SK-N-SH (cell line): ENCODE data around the gene VIPAS39. TPM values are rescaled to one million over a fixed set of nuclear protein-coding genes. Genes with fewer than 3 reads are reported as not detected.

Source experiments
- CTCF ChIA-PET: fragments of 300-600, 350-600 bp; formaldehyde crosslinking; extraction: SDS; loops from one replicate; lab custom pipeline; 2021; lab: Yijun Ruan, JAX
- POLR2A ChIA-PET: fragments of 350-600 bp; sonication (Branson Sonifier 250); formaldehyde crosslinking; extraction: SDS; loops from one replicate; lab custom pipeline; 2020; ENCODE audit warnings: antibody characterized with exemption, inconsistent platforms; lab: Yijun Ruan, JAX
- DNase-seq: peaks from one replicate; pipeline ENCODE4 v3.0.0; 2012
- H2AFZ ChIP-seq: fragments of 200-600 bp; sonication (generic); 2 replicates; pipeline ENCODE4 v1.8.1; 2016; ENCODE audit warnings: antibody characterized with exemption, mild to moderate bottlenecking, low read depth
- H3F3A ChIP-seq: fragments of 200-600 bp; sonication (generic); replicated peaks from 2 replicates; pipeline ENCODE3; 2016; ENCODE audit warnings: antibody characterized with exemption, mild to moderate bottlenecking; ENCODE audit not compliant: insufficient read depth
- H3K27ac ChIP-seq, 2 experiments: fragments of 200-500 bp in 1 of 2; fragments of 200-600 bp in 1 of 2; sonication (Bioruptor generic) in 1 of 2; sonication (generic), shearing (Covaris generic) in 1 of 2; 2 replicates each; pipeline versions ENCODE4 v1.5.1 to v1.6.1; 2014 to 2016; ENCODE audit warnings: low read depth in 2 of 2, inconsistent platforms in 1 of 2, low read length in 1 of 2, mild to moderate bottlenecking in 1 of 2, mixed read lengths in 1 of 2
- H3K27me3 ChIP-seq: fragments of 200-600 bp; sonication (generic), shearing (Covaris generic); 2 replicates; pipeline ENCODE4 v1.6.1; 2016; ENCODE audit warnings: mixed run types; ENCODE audit not compliant: insufficient read depth
- H3K36me3 ChIP-seq, 2 experiments: fragments of 200-500 bp in 1 of 2; fragments of 200-600 bp in 1 of 2; sonication (Bioruptor generic) in 1 of 2; sonication (generic) in 1 of 2; replicated peaks in 1 of 2; 2 replicates each; pipeline versions ENCODE3 to v1.5.1; 2014 to 2016; ENCODE audit warnings: low read length in 1 of 2, mild to moderate bottlenecking in 1 of 2; ENCODE audit not compliant: insufficient read depth in 2 of 2, control insufficient read depth in 1 of 2
- H3K4me1 ChIP-seq, 2 experiments: fragments of 200-500 bp in 1 of 2; fragments of 200-600 bp in 1 of 2; sonication (Bioruptor generic) in 1 of 2; sonication (generic), shearing (Covaris generic) in 1 of 2; 2 replicates each; pipeline versions ENCODE4 v1.5.1 to v1.6.1; 2014 to 2016; ENCODE audit warnings: low read depth in 1 of 2, low read length in 1 of 2, mixed run types in 1 of 2; ENCODE audit not compliant: insufficient read depth in 2 of 2, control insufficient read depth in 1 of 2
- H3K4me2 ChIP-seq: fragments of 200-600 bp; sonication (generic), shearing (Covaris generic); 2 replicates; pipeline ENCODE4 v1.6.1; 2017; ENCODE audit warnings: mixed run types
- H3K4me3 ChIP-seq, 2 experiments: fragments of 200-500 bp in 1 of 2; fragments of 200-600 bp in 1 of 2; sonication (Bioruptor generic) in 1 of 2; sonication (generic), shearing (Covaris generic) in 1 of 2; 2 replicates each; pipeline versions ENCODE4 v1.5.1 to v1.8.1; 2014 to 2016; ENCODE audit warnings: low read depth in 2 of 2, inconsistent platforms in 1 of 2, low read length in 1 of 2, mild to moderate bottlenecking in 1 of 2, mixed read lengths in 1 of 2, moderate library complexity in 1 of 2
- H3K79me2 ChIP-seq: fragments of 200-600 bp; sonication (generic); 2 replicates; pipeline ENCODE4 v1.8.1; 2017; ENCODE audit warnings: mild to moderate bottlenecking; ENCODE audit not compliant: insufficient read depth
- H3K9ac ChIP-seq: fragments of 200-600 bp; sonication (generic); 2 replicates; pipeline ENCODE4 v1.6.1; 2017; ENCODE audit warnings: mixed run types
- H3K9me2 ChIP-seq: fragments of 200-600 bp; sonication (generic); 2 replicates; pipeline ENCODE4 v1.6.1; 2017; ENCODE audit warnings: mixed run types
- H3K9me3 ChIP-seq: fragments of 200-600 bp; sonication (generic); 2 replicates; pipeline ENCODE4 v1.6.1; 2017; ENCODE audit warnings: mixed run types, mild to moderate bottlenecking, moderate library complexity
- H4K20me1 ChIP-seq: fragments of 200-600 bp; sonication (generic); 2 replicates; pipeline ENCODE4 v1.6.1; 2017; ENCODE audit warnings: mild to moderate bottlenecking, mixed run types; ENCODE audit not compliant: insufficient read depth
- CHD2 ChIP-seq: fragments of 150-350 bp; IDR thresholded peaks from 2 replicates; pipeline ENCODE4 v1.6.1; 2018; ENCODE audit warnings: low read length; ENCODE audit not compliant: partially characterized antibody
- FOXM1 ChIP-seq: IDR thresholded peaks from 2 replicates; pipeline ENCODE4 v1.4.0; 2012; ENCODE audit warnings: low read depth, mild to moderate bottlenecking
- JUND ChIP-seq: IDR thresholded peaks from 2 replicates; pipeline ENCODE4 v1.4.0; 2012
- MEF2A ChIP-seq: IDR thresholded peaks from 2 replicates; pipeline ENCODE4 v1.4.0; 2012; ENCODE audit warnings: low read depth, borderline replicate concordance
- NFIC ChIP-seq: IDR thresholded peaks from 2 replicates; pipeline ENCODE4 v1.4.0; 2012; ENCODE audit warnings: borderline replicate concordance
- NRF1 ChIP-seq: IDR thresholded peaks from 2 replicates; pipeline ENCODE4 v1.6.1; 2012; ENCODE audit warnings: low read depth, mild to moderate bottlenecking, low read length
- POLR2AphosphoS5 ChIP-seq: IDR thresholded peaks from 2 replicates; pipeline ENCODE4 v1.6.1; 2012; ENCODE audit warnings: low read depth, low read length
- RAD21 ChIP-seq: IDR thresholded peaks from 2 replicates; pipeline ENCODE4 v1.6.1; 2012; ENCODE audit warnings: mild to moderate bottlenecking, low read length
- RCOR1 ChIP-seq: fragments of 150-350 bp; IDR thresholded peaks from 2 replicates; pipeline ENCODE4 v1.6.1; 2017; ENCODE audit warnings: antibody characterized with exemption, low read length
- RFX5 ChIP-seq: IDR thresholded peaks from 2 replicates; pipeline ENCODE4 v1.6.1; 2012; ENCODE audit warnings: mild to moderate bottlenecking, improper control_type of control experiment, low read length
- SMC3 ChIP-seq: IDR thresholded peaks from 2 replicates; pipeline ENCODE4 v1.6.1; 2012; ENCODE audit warnings: low read depth, low read length, improper control_type of control experiment
- TEAD4 ChIP-seq: IDR thresholded peaks from 2 replicates; pipeline ENCODE4 v1.4.0; 2012; ENCODE audit warnings: mild to moderate bottlenecking, borderline replicate concordance; ENCODE audit not compliant: insufficient read depth
- WGBS: methylation state at CpG from one replicate; pipeline ENCODE4 v1.1.6; 2017; ENCODE audit warnings: low lambda C conversion rate; 5-methylcytosine and 5-hydroxymethylcytosine counted together
- polyA plus RNA-seq, 3 experiments: library from polyadenylated mRNA; depleted of rRNA; stranded (reverse); fragments of >200 nt; gene quantifications; 2 replicates each; pipeline ENCODE4 v1.2.3, GENCODE V29; 2012
- TF ChIP-seq, protein P1 (sequence below): IDR thresholded peaks from 2 replicates; pipeline ENCODE4 v1.4.0; 2012; ENCODE audit warnings: low read depth, borderline replicate concordance
- TF ChIP-seq, protein P2 (sequence below): fragments of 150-350 bp; IDR thresholded peaks from 2 replicates; pipeline ENCODE4 v1.6.1; 2016; ENCODE audit warnings: mild to moderate bottlenecking, low read depth, low read length
- TF ChIP-seq, protein P3 (sequence below): IDR thresholded peaks from 2 replicates; pipeline ENCODE4; 2012
- TF ChIP-seq, protein P4 (sequence below): IDR thresholded peaks from 2 replicates; pipeline ENCODE4 v1.4.0; 2012; ENCODE audit warnings: low read depth, borderline replicate concordance
- TF ChIP-seq, protein P5 (sequence below): fragments of 200-600 bp; sonication (generic); IDR thresholded peaks from 2 replicates; pipeline ENCODE4 v1.6.1; 2017; ENCODE audit warnings: antibody characterized with exemption, mild to moderate bottlenecking, moderate library complexity

The VIPAS39 gene
- polyA plus RNA-seq, 1 of the 3 experiments (the other 2 are of a cell fraction) = 20.8 TPM

DNA sequence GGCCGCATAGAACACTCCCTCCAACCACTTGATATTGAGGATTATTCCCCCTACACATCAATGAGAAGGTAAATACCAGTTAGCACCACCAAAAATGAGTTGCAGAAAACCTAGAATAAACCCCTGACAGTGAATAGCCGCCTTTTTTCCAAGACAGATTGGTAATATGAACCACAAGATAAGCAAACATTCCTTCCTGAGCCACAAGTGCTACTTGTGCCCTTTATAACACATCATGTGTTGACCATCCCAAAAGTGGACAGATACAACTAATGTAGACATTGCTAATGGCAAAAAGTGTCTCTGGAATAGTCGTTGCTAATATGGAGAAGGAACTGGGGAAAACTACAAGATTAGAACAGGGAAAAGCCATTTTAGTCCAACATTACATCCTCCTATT is 51.3 kb downstream of the VIPAS39 start:
- Histone ChIP-seq H3K9me2 (no peaks in the 10 kb centered on the region), H2AFZ (no peak overlapping the region), H3F3A (no peaks in the 10 kb centered on the region), H4K20me1 (no peaks in the 10 kb centered on the region), H3K27me3 (no peaks in the 10 kb centered on the region), H3K79me2 (no peaks in the 10 kb centered on the region), H3K4me3 (no peak overlapping the region), H3K4me2 (no peak overlapping the region), H3K4me1 (no peaks in the 10 kb centered on the region), H3K9me3 (no peaks in the 10 kb centered on the region)
- POLR2A ChIA-PET = no interaction called here
- no peak for DNase-seq
- WGBS = 61% methylated on average over 3 of the region's 3 CpGs
- TF ChIP-seq MEF2A = no peak
- no peak for TF ChIP-seq SMC3
- TF ChIP-seq RCOR1 = no peak
- no peak for TF ChIP-seq FOXM1
- TF ChIP-seq NRF1 = no peak
- TF ChIP-seq RAD21 = no peak
- TF ChIP-seq CHD2 = no peak
- no peak for TF ChIP-seq RFX5
- TF ChIP-seq, protein P1, sequence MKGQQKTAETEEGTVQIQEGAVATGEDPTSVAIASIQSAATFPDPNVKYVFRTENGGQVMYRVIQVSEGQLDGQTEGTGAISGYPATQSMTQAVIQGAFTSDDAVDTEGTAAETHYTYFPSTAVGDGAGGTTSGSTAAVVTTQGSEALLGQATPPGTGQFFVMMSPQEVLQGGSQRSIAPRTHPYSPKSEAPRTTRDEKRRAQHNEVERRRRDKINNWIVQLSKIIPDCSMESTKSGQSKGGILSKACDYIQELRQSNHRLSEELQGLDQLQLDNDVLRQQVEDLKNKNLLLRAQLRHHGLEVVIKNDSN = no peak
- TF ChIP-seq, protein P2, sequence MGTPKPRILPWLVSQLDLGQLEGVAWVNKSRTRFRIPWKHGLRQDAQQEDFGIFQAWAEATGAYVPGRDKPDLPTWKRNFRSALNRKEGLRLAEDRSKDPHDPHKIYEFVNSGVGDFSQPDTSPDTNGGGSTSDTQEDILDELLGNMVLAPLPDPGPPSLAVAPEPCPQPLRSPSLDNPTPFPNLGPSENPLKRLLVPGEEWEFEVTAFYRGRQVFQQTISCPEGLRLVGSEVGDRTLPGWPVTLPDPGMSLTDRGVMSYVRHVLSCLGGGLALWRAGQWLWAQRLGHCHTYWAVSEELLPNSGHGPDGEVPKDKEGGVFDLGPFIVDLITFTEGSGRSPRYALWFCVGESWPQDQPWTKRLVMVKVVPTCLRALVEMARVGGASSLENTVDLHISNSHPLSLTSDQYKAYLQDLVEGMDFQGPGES = no peak
- TF ChIP-seq NFIC = no peak
- TF ChIP-seq JUND = no peak
- TF ChIP-seq, protein P3, sequence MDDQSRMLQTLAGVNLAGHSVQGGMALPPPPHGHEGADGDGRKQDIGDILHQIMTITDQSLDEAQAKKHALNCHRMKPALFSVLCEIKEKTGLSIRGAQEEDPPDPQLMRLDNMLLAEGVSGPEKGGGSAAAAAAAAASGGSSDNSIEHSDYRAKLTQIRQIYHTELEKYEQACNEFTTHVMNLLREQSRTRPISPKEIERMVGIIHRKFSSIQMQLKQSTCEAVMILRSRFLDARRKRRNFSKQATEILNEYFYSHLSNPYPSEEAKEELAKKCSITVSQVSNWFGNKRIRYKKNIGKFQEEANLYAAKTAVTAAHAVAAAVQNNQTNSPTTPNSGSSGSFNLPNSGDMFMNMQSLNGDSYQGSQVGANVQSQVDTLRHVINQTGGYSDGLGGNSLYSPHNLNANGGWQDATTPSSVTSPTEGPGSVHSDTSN = no peak
- TF ChIP-seq TEAD4 = no peak
- TF ChIP-seq, protein P4, sequence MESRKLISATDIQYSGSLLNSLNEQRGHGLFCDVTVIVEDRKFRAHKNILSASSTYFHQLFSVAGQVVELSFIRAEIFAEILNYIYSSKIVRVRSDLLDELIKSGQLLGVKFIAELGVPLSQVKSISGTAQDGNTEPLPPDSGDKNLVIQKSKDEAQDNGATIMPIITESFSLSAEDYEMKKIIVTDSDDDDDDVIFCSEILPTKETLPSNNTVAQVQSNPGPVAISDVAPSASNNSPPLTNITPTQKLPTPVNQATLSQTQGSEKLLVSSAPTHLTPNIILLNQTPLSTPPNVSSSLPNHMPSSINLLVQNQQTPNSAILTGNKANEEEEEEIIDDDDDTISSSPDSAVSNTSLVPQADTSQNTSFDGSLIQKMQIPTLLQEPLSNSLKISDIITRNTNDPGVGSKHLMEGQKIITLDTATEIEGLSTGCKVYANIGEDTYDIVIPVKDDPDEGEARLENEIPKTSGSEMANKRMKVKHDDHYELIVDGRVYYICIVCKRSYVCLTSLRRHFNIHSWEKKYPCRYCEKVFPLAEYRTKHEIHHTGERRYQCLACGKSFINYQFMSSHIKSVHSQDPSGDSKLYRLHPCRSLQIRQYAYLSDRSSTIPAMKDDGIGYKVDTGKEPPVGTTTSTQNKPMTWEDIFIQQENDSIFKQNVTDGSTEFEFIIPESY = no peak
- TF ChIP-seq, protein P5, sequence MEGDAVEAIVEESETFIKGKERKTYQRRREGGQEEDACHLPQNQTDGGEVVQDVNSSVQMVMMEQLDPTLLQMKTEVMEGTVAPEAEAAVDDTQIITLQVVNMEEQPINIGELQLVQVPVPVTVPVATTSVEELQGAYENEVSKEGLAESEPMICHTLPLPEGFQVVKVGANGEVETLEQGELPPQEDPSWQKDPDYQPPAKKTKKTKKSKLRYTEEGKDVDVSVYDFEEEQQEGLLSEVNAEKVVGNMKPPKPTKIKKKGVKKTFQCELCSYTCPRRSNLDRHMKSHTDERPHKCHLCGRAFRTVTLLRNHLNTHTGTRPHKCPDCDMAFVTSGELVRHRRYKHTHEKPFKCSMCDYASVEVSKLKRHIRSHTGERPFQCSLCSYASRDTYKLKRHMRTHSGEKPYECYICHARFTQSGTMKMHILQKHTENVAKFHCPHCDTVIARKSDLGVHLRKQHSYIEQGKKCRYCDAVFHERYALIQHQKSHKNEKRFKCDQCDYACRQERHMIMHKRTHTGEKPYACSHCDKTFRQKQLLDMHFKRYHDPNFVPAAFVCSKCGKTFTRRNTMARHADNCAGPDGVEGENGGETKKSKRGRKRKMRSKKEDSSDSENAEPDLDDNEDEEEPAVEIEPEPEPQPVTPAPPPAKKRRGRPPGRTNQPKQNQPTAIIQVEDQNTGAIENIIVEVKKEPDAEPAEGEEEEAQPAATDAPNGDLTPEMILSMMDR = no peak
- TF ChIP-seq POLR2AphosphoS5 = no peak
- TF ChIP-seq, all 33 proteins: peak for 0
- no peaks in the 10 kb centered on the region for H3K36me3 ChIP-seq
- no peak overlapping the region for H3K27ac ChIP-seq
- no peak overlapping the region for H3K9ac ChIP-seq
- CTCF ChIA-PET = interaction anchor here (1.0 kb wide), 1 partner anchor 14 kb away, joined by 3 read pairs; no protein-coding TSS in a partner anchor
